Neutrophil (primary cell): ENCODE results near the gene PIP4K2A.
"Not testable (repeated sequence)": the region's sequence is repeated elsewhere in the genome, so short reads cannot be mapped to it uniquely, and the experiment has no call there.

Experiments used
- H3K27ac ChIP-seq: fragments of 200-600 bp; sonication (generic); 2 replicates; pipeline ENCODE4 v1.5.1; 2016; ENCODE audit warnings: mild to moderate bottlenecking, moderate library complexity
- H3K27me3 ChIP-seq: fragments of 200-600 bp; sonication (generic); 2 replicates; pipeline ENCODE4 v1.6.0; 2016; ENCODE audit warnings: mild to moderate bottlenecking
- H3K36me3 ChIP-seq: fragments of 200-600 bp; sonication (generic); 2 replicates; pipeline ENCODE4 v1.5.1; 2017
- H3K4me1 ChIP-seq, 2 experiments: fragments of 200-600 bp in 1 of 2; sonication (generic) in 1 of 2; 1 replicate in 1 of 2; 2 replicates in 1 of 2; pipeline versions ENCODE4 v1.5.1 to v1.6.1; 2013 to 2016; ENCODE audit warnings: low read depth in 1 of 2, low read length in 1 of 2, mild to moderate bottlenecking in 1 of 2, moderate library complexity in 1 of 2; ENCODE audit not compliant: control insufficient read depth in 1 of 2, insufficient read depth in 1 of 2
- H3K4me3 ChIP-seq, 2 experiments: fragments of 200-600 bp in 1 of 2; sonication (generic) in 1 of 2; 1 replicate in 1 of 2; 2 replicates in 1 of 2; pipeline ENCODE4 v1.5.1; 2013 to 2016; ENCODE audit warnings: low read depth in 1 of 2, low read length in 1 of 2, mild to moderate bottlenecking in 1 of 2, moderate library complexity in 1 of 2
- H3K9me3 ChIP-seq: fragments of 200-600 bp; sonication (generic); 2 replicates; pipeline ENCODE4 v1.5.1; 2016
- CTCF ChIP-seq: fragments of 200-600 bp; sonication (generic); IDR thresholded peaks from 2 replicates; pipeline ENCODE4 v1.5.1; 2016; ENCODE audit warnings: antibody characterized with exemption

PIP4K2A gene

GRCh38 chr10:22531008-22531407, 183.4 kb downstream of the PIP4K2A start:
- Histone ChIP-seq H3K27me3 (no peaks in the 10 kb centered on the region), H3K9me3 (no peaks in the 10 kb centered on the region), H3K36me3 (peaks cover 20% of the 10 kb centered on the region), H3K4me3 (no peak overlapping the region), H3K27ac (no peak overlapping the region), H3K4me1 (no peaks in the 10 kb centered on the region)
- TF ChIP-seq CTCF = no peak

- H3K9me3 ChIP-seq = no peaks in the 10 kb centered on the region
- H3K27me3 ChIP-seq = no peaks in the 10 kb centered on the region
- no peak for TF ChIP-seq CTCF
- no peaks in the 10 kb centered on the region for H3K4me1 ChIP-seq
- no peaks in the 10 kb centered on the region for H3K36me3 ChIP-seq
- H3K4me3 ChIP-seq = no peak overlapping the region
- H3K27ac ChIP-seq = no peak overlapping the region
Observed at GRCh38 chr10:22527520-22527919, 186.9 kb downstream of the PIP4K2A start.

GRCh38 chr10:22524333-22524732, 190.0 kb downstream of the PIP4K2A start:
- not testable (repeated sequence) for H3K27ac ChIP-seq, H3K4me1 ChIP-seq, H3K4me3 ChIP-seq

GRCh38 chr10:22520645-22521044, 193.7 kb downstream of the PIP4K2A start:
- H3K9me3 ChIP-seq, H3K36me3 ChIP-seq, H3K27ac ChIP-seq, H3K4me3 ChIP-seq, H3K4me1 ChIP-seq: not testable (repeated sequence)
- peaks cover 11% of the 10 kb centered on the region for H3K27me3 ChIP-seq

More at GRCh38 chr10:22524333-22524732, 190.0 kb downstream of the PIP4K2A start:
- not testable (repeated sequence) for H3K27me3 ChIP-seq, H3K9me3 ChIP-seq, H3K36me3 ChIP-seq

- Histone ChIP-seq H3K4me3 (no peak overlapping the region), H3K36me3 (no peaks in the 10 kb centered on the region), H3K9me3 (no peaks in the 10 kb centered on the region), H3K4me1 (no peaks in the 10 kb centered on the region), H3K27ac (no peak overlapping the region), H3K27me3 (peaks cover 11% of the 10 kb centered on the region)
- TF ChIP-seq CTCF = no peak
Observed at GRCh38 chr10:22518167-22518724, 196.1 kb downstream of the PIP4K2A start.

GRCh38 chr10:22515009-22515408, 199.4 kb downstream of the PIP4K2A start:
- Histone ChIP-seq H3K4me3 (no peak overlapping the region), H3K4me1 (no peaks in the 10 kb centered on the region), H3K27me3 (peaks cover 9% of the 10 kb centered on the region), H3K27ac (no peak overlapping the region), H3K9me3 (no peaks in the 10 kb centered on the region), H3K36me3 (no peaks in the 10 kb centered on the region)
- TF ChIP-seq CTCF = no peak

GRCh38 chr10:22514414-22514758, 200.0 kb downstream of the PIP4K2A start:
- not testable (repeated sequence) for H3K4me3 ChIP-seq, H3K9me3 ChIP-seq, H3K36me3 ChIP-seq, H3K27me3 ChIP-seq, H3K4me1 ChIP-seq, H3K27ac ChIP-seq

- H3K27me3 ChIP-seq, H3K4me1 ChIP-seq, H3K9me3 ChIP-seq, H3K4me3 ChIP-seq, H3K36me3 ChIP-seq, H3K27ac ChIP-seq: not testable (repeated sequence)
Observed at GRCh38 chr10:22513483-22514413, 200.6 kb downstream of the PIP4K2A start.

- not testable (repeated sequence) for H3K27me3 ChIP-seq, H3K4me3 ChIP-seq, H3K27ac ChIP-seq, H3K4me1 ChIP-seq, H3K36me3 ChIP-seq, H3K9me3 ChIP-seq
Observed at GRCh38 chr10:22512015-22512414, 202.4 kb downstream of the PIP4K2A start.

GRCh38 chr10:22508214-22508613, 206.2 kb downstream of the PIP4K2A start:
- not testable (repeated sequence) for H3K36me3 ChIP-seq, H3K27ac ChIP-seq, H3K9me3 ChIP-seq, H3K4me3 ChIP-seq, H3K27me3 ChIP-seq, H3K4me1 ChIP-seq
